HG02970 (cell line): ENCODE measurements around the gene CPN2.

ENCODE experiments used
- ATAC-seq: cut with Tn5 transposase; IDR thresholded peaks from one replicate; pipeline ENCODE4 v1.9.1; 2021; ENCODE audit warnings: mild to moderate bottlenecking, moderate library complexity, moderate number of reproducible peaks; ENCODE audit not compliant: unreplicated experiment, low FRiP score

Gene CPN2

DNA sequence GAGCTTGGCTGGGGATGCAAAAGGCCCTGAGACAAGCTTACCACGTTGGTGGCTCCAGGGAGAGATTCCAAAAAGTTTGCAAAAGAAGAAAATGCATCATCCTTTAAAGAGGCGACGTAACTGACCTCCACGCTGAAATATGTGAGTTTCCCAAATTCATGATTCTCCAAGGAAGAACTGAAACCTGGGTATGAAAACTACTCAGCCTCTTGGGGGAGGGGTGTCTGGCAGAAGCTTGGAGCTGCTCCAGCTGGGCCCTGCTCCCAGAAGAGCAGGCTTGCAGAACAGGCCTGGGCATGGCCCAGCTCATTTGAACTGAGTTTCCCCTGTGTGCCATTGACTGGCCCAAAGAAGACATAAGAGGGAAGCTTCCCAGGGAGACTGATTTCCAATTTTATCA lies 20.5 kb downstream of the CPN2 start:
- ATAC-seq, result no peak

DNA sequence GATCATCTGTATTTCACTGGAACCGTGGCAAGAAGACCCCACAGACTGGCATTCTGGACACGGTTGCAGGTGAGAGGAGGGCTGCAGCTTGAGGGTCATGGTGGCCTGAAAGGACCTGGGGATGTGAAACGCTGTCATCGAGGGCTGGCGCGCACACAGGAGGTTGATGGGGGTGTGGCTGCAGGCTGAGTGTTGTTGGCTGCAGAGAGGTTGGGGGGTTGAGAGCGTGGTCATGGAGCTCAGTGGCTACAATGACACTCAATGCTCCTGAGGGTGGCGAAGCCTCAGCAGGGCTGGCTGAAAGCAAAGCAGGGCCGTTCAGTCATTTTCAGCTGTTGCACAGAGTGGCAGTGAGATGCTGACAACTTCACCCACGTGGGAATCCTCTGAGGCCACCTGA lies 21.0 kb downstream of the CPN2 start:
- no peak for ATAC-seq

DNA sequence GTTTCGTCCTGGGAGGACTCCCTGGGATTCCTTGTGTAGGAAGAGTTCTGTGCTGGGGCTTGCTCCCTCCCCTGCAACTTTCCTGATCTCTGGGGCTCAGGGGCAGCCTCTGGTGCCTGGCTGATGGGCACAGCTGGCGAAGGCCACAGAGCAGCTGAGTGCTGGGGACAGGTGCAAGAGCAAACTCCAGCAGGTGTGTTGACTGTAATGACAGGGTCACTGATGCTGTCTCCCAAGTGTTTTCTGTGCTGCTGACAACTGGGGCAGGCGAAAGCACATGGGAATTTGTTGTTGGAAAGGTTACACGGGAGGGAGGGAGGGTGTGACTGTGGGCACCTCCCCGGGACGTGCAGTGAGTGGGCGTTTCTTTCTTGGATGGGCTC lies 21.6 kb downstream of the CPN2 start:
- ATAC-seq, result no peak

DNA sequence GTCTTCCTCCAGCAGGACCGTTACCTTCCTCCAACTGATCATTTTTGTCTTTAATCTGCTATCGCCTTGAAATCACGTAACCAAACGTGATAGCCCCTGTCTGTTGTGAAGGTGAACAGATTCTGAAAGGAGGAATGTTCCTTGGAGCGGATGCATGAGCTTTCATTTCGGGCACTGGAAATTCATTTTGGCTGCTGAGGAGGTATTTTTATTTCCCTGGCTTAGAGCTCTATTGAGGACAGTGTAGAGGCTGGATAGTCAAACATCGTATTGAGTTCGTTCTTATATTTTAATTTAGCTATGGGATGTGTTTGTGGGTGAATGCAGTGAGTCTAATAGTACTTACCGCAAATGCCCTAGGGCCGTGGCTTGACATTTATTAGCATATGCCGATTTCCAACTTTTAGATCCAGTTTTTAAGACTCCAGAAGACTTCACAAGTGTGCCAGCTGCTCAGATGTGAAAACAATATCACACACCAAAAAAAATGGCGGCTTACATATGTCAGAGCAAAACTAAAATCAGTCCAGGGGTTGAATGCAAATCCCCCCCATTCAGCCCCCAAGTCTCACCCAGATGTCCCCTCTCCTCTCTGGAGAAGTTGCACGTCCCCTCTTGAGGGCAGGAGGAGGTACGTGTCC lies 22.1 kb downstream of the CPN2 start:
- no peak for ATAC-seq

DNA sequence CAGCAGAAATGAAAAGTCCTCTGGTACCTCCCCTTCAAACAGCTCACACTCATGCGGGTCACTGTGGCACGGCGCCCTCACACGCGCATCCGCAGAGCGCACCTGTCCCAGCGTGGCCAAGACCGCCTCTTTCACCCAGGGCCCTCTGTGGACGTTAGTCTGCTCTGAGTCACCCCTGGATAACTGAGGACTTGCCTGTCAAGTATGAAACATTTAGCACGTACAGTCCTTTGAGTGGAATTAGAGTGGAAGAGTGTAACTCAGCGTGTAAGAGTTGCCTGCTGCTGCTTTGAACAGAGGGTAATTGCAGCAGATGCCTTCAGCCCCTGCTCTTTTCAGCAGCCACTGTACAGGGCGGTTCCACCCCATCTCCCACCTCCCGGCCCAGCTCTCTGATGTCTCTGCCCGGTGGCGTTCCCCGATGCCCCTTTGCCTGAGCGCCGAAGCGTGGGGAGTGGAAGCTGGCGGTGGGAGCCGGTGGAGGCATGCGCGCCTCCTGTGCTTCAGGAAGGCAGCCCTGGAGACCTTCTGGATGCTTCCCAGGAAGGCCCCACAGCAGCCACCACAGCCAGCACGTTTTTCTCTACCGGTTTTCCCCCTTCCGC lies 23.0 kb downstream of the CPN2 start:
- no peak for ATAC-seq

DNA sequence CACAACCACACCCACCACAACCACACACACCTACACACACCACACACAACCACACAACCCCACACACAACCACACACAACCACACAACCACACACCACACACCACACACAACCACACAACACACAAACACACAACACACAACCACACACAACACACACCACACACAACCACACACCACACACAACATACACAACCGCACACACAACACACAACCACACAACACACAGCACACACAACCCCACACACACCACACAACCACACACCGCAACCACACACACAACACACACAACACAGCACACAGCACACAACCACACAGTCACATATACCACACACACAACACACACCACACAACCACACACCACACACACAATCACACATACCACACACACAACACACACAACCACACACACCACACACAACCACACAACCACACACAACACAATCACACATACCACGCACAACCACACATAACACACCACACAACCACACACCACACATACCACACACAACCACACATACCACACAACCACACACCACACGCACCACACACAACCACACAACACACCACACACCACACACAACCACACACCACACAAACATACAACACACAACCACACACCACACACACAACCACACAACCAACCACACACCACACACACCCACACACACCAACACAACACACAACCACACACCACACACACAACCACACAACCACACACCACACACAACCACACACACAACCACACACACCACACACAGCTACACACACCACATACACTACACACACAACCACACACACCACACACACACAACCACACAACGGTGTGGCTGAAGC lies 23.7 kb downstream of the CPN2 start:
- no peak for ATAC-seq

DNA sequence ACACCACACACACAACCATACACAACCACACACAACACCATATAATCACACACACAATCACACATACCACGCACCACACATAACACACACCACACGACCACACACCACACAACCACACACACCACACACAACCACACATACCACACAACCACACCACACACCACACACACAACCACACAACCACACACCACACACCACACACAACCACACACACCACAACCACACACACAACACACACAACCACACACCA lies 24.2 kb downstream of the CPN2 start:
- no peak for ATAC-seq

DNA sequence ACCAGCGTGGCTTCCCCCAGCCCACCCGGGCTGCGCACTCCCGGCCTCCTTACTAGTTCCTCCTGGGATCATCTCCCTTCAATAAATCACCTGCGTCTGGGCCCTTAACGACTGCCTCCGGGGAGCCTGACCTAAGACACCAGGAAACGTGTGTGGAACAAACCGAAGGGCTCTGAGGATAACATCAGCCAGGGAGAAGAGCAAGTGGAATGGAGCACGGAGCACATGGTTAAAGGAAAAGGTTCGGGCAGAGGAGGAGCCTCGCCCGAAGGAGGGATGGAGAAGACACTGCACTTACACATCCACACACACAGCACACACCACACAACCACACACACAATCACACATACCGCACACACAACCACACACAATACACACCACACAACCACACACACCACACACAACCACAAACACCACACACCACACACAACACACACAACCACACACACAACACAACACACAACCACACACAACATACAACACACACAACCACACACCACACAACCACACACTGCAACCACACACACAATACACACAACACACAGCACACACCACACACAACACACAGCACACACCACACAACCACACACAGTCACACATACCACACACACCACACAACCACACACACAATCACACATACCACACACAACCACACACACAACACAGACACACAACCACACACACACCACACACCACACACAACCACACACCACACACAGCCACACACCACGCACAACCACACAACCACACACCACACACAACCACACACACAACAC lies 24.7 kb downstream of the CPN2 start:
- ATAC-seq, result no peak

DNA sequence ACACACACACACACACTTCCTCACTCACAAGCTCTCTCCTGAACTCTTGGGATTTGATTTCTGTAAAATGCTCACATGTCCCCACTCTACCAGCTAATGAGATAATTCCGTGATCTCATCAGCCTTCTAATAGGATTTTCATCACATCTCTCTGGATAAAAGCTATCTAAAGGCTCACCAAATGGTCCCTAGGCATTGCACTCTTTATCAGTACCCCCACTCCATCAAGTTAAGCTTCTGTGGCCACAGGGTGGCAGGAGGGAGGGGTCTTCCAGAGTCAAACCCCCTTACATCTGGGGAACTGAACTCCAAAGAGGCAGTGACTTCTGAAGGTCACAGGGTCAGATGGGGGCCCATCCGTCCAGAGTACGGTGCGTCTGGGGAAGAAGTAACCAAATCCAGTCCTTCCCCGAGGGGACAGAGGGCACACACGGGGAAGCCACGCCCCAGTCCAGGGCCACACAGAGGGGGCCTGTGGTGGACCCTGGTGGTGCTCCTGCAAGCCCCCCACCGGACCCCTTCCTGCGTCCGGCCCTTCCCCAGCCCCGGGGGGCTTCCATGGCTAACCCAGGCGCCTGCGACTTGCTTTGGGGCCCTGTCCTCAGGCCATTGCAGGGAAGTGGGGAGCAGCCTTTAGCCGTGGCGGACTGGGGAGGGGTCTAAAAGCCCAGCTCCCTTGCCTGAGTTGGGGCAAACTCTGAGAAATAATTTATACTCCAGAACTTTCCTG lies 25.5 kb downstream of the CPN2 start:
- ATAC-seq, result no peak

DNA sequence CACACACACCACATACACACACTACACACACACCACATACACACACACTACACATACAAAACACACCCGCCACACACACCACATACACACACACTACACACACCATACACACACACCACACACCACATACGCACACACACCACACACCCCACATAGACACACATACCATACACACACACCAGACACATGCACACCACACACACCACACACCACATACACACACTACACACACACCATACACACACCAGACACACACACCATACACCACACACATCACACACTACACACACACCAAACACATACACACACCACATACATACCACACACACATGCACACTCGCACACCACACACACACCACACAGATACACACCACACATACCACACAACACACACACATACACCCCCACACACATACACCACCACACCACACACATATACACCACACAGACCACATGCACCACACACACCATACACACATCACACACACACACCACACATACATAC lies 26.3 kb downstream of the CPN2 start:
- ATAC-seq, result no peak

DNA sequence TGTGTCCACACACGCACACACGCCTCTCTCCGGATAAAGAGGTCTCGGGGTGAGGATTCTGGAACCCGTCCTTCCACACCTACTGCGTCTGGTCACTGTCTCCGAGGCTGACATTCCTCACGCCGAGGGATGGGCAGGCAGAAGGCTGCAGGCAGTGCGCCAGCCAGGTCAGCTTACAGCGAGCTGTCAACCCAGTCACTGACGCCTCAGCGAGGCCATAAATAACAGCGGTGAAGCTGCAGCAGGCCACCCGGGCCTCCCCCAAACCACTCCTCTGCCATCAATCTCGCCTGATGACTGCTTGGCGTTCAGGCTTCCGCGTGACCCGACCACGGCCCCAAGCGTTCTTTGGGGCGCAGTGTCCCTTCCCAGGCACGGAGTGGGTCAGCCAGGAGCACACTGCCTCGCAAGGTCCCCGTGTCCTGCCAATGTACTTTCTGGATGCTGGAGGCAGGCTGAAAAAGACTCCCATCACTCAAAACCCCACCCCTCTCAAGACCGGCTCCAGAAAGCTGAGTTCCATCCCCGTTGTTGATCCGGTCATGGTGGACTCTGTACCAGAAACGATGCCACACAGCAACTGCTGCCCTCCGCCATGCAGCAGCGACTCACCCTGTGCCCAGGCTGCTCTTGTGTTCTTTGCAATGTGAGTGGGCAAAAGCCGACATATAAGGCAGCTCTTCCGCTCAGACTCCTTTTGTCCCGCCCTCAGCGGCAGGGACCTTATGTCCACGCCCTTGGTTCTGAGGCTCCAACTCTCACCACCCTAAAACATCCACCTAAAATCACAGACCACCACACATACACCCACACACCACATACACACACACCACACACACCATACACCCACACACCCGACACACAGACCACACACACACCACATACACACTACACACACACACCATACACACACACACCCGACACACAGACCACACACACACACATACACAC lies 27.1 kb downstream of the CPN2 start:
- ATAC-seq, result no peak

DNA sequence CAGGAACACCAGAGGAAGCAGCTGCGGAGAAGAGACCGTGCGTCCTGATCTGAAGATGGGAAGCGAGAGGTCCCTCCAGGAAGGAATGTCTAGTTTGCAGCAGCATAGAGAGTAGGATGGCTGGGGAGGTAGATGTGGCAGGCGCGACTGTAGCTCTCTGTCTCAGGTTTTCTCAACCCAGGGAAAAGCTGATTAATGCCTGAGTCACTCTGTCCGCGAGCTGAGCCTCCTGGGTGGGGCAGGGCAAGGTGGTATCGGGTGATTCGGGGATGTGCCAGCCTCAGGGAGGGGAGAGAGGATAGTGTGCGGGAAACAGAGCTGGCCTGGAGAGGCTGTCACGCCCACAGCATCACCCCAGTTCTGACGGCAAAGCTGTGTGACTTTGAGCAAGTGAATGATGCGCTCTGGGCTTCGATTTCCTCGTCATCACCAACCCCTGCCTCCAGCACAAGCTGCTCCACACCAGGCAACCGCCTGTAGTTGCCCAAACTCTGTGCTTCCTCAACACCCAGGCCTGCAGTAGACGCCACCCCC lies 28.4 kb downstream of the CPN2 start:
- ATAC-seq, result no peak

DNA sequence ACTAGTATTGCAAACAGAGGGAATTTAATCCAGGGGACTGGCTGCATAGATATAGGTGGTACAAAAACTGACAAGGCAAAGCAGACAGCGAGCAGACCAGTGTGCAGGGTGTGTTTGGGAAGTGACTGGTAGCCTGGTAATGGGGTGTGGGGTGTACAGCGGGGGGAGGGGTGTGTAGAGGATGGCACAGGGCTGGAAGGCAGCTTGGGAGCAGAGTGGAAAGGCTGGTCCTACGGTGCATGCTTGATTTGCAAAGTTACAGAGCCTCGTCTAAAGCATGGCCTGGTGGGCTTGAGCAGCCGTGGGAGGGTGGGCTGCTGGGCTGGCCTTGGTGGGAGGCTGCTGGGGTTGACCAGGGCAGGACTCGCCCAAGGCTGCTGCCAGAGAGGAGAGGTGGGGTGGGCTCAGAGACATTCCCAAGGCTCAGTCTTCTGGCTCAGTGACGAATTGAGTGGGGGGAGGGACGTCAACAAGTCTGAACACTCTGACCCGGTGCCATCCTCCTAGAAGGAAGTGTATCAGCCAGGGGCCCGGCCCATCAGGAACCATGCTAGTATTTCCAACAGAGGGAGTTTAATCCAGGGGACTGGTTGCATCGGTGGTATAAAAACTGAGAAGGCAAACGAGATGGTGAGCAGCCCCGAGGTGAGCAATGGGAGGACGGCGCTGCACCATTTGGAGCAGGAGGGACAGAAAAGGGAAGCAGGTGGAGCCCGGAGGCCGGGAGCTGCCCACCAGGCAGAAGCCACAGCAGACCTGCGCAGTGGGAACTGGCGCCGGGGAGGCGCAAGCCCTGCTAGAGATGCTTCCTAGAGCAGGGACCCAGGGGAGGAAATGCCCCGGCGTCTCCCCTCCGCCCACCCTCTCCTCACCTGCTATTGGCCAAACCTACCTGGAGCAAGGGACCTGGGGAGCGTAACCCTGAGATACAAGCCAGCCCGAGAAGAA lies 29.2 kb downstream of the CPN2 start:
- no peak for ATAC-seq

DNA sequence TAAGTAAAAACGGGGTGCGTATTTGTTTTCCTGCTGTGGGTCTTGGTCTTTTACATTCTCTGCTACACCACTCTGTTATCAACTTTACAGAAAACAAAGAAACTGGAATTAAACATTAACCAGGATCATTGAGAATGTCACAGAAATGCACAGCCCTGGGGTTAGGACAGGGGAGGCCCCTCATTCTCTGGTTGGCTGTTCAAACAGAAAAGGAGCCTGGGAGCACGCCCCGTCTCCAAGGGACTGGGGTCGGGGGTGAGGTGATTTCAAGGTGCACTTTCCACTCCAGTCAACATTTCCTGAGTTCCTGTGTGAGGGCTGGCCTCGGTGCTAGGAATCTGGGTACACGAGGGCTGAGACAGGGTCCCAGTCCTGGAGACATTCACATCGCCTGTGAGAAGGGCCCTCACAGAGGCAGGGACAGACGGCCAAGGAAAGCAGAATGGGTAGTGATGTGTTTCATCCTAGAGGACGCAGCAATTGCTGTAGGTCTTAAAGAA lies 30.3 kb downstream of the CPN2 start:
- no peak for ATAC-seq

DNA sequence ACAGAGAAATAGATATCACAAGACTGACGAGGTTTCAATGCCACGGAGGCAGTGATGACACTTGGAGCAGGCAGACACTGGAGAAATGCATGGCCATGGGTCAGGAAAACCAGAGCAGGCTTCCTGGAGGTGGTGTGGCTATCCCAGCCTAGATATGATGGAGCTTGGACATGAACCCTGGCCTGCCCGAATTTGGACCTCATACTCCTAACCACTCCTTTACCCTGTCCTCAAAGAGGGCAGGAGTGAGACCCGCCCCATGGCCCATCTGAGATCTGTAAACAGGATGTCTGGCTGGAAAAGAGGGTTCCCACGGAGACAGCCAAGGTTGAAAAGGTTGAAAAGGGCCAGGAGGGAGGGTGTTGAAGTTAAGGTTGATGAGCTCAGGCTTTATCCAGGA lies 31.0 kb downstream of the CPN2 start:
- no peak for ATAC-seq

DNA sequence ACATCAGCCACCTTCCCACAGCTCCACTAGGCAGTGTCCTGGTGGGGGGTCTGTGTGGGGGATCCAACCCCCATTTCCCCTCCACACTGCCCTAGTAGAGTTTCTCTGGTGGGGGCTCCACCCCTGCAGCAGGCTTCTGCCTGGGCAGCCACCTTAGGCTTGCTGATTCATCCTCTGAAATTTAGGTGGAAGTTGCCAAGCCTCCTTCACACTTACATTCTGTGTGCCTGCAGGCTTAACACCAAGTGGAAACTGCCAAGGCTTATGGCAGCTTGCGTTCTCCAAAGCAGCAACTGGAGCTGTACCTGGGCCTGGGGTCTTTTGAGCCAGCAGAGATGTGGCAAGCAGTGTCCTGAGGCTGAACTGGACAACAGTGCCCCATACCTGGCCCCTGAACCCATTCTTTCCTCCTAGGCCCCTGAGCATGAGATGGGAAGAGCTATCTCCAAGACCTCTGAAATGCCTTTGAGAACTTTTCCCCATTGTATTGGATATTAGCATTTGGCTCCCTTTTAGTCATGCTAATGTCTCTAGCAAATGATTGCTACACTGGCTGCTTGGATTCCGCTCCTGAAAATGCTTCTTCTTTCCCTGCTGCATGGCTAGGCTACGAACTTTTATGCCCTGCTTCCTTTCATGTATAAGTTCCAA lies 32.5 kb downstream of the CPN2 start:
- ATAC-seq, result no peak

DNA sequence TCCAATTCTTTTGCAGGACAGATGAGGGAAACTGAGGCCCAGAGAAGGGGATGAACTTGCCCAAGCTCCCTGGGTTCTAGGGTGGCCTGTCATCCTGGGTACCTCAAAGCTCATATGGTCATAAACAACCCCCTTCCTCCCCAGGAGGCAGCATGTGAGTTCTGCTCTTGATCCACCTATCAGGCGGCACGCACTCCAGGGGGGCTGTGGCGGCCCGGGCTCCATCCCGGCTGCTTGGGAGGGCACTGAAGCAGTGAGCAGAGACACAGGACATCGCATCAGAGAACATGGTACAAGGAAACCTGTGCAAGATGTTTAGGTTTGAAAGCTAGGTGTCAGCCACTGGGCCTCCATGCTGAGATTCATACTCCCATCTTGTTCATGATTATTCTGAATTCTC lies 34.2 kb downstream of the CPN2 start:
- ATAC-seq, result no peak
